Spleen (tissue), 7 donors: ENCODE results near the gene HSPB2.

Experiments
- POLR2A ChIP-seq, 3 donors: fragments of 450-650 bp; IDR thresholded peaks; one replicate each; pipeline ENCODE4 v1.5.1; 2017; ENCODE audit warnings: antibody characterized with exemption in 3 of 3, mild to moderate bottlenecking in 1 of 3
- POLR2AphosphoS5 ChIP-seq, 3 donors: sonication (generic); formaldehyde crosslinking; IDR thresholded peaks; one replicate each; pipeline ENCODE4 v1.5.1; 2017; ENCODE audit warnings: antibody characterized with exemption in 3 of 3
- TF ChIP-seq, protein P1 (sequence below), 11 experiments: fragments of 200-600 bp in 7 of 11; fragments of 450-650 bp in 4 of 11; sonication (generic) in 4 of 11; IDR thresholded peaks in 8 of 11; conservative IDR thresholded peaks in 3 of 11; 1 replicate in 7 of 11; 2 replicates in 4 of 11; pipeline versions ENCODE4 v1.4.0 to v1.8.0; 2016 to 2021; ENCODE audit warnings: antibody characterized with exemption in 11 of 11, inconsistent platforms in 4 of 11, mild to moderate bottlenecking in 1 of 11
- donor health status: DM: no; HTN: no; CAD: no; lungs with moderate emphysema.
- donor health status: DM: no; HTN: no; CAD: no.
- donor health status: DM: no; HTN: no; CAD: no.

DNA sequence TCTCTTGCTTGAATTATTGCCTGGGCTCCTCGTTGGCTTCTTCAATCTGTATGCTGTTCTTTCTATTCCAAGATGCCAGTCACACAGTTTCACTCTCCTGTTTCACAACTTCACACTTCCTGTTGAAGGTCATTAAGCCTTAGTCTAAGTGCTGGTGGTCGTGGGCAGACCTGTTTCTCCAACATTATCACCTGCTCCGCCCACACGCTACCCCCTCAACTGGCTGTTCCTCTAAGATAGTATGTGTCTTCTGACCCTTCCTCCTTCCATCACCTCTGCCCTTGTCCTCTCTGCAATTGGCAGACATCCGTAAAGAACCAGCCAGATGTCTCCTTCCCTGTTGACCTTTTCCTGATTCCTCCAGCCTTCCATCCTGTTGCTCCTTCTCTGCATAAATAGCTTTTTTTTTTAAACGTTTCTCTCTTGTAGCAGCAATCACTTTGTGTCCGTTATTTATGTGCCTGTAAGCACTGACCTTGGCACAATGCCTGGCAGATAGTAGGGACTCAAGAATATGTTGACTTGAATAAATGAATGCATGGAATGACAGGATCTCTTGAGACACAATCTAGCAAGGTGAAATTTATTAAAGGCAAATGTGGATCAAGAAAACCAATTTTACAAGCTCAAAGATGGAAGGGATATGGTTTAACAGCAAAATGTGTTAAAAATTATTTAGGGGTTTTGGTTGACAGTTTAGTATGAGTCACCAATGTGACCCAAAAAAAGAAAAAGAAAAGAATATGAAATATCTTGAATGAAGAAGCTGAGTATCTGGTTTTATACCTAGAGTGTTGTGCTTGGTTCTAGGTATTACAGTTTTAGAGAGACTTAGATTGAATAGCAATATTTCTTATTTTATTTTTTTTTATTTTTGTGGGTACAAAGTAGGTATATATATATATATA lies 37.2 kb downstream of the HSPB2 start:
- TF ChIP-seq, protein P1, sequence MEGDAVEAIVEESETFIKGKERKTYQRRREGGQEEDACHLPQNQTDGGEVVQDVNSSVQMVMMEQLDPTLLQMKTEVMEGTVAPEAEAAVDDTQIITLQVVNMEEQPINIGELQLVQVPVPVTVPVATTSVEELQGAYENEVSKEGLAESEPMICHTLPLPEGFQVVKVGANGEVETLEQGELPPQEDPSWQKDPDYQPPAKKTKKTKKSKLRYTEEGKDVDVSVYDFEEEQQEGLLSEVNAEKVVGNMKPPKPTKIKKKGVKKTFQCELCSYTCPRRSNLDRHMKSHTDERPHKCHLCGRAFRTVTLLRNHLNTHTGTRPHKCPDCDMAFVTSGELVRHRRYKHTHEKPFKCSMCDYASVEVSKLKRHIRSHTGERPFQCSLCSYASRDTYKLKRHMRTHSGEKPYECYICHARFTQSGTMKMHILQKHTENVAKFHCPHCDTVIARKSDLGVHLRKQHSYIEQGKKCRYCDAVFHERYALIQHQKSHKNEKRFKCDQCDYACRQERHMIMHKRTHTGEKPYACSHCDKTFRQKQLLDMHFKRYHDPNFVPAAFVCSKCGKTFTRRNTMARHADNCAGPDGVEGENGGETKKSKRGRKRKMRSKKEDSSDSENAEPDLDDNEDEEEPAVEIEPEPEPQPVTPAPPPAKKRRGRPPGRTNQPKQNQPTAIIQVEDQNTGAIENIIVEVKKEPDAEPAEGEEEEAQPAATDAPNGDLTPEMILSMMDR (IDR thresholded peaks at IDR 0.05 in 8 of 11, conservative IDR thresholded peaks at IDR 0.05 in 3 of 11), result no peak
- TF ChIP-seq POLR2AphosphoS5 (IDR thresholded peaks at IDR 0.05), result no peak
- no peak for TF ChIP-seq POLR2A (IDR thresholded peaks at IDR 0.05)
